Measurements from ENCODE around the gene ATG16L1. TPM values are rescaled to one million over a fixed set of nuclear protein-coding genes. Genes with fewer than 3 reads are reported as not detected.

The ATG16L1 gene
- total RNA-seq, 1 donor from 2014 or later = 27.9 TPM

DNA sequence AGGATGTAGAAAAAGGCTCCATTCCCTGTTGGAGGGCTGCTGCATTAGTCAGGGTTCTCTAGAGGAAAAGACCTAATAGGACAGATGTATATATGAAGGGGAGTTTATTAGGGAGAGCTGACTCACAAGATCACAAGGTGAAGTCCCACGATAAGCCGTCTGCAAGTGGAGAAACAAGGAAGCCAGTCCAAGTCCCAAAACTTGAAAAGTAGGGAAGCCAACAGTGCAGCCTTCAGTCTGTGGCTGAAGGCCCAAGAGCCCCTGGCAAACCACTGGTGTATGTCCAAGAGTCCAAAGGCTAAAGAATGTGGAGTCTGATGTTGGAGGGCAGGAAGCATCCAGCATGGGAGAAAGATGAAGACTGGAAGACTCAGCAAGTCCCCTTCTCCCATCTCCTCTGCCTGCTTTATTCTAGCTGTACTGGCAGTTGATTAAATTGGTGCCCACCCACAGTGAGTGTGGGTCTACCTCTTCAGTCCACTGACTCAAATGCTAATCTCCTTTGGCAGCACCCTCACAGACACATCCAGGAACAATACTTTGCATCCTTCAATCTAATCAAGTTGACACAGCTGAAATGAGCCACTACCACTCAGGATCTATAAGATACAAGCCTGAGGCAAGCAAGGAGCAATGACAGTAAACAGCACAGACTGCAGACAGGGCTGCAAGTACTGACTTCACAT lies 30.0 kb upstream of the ATG16L1 start:
- TF ChIP-seq, protein P1, sequence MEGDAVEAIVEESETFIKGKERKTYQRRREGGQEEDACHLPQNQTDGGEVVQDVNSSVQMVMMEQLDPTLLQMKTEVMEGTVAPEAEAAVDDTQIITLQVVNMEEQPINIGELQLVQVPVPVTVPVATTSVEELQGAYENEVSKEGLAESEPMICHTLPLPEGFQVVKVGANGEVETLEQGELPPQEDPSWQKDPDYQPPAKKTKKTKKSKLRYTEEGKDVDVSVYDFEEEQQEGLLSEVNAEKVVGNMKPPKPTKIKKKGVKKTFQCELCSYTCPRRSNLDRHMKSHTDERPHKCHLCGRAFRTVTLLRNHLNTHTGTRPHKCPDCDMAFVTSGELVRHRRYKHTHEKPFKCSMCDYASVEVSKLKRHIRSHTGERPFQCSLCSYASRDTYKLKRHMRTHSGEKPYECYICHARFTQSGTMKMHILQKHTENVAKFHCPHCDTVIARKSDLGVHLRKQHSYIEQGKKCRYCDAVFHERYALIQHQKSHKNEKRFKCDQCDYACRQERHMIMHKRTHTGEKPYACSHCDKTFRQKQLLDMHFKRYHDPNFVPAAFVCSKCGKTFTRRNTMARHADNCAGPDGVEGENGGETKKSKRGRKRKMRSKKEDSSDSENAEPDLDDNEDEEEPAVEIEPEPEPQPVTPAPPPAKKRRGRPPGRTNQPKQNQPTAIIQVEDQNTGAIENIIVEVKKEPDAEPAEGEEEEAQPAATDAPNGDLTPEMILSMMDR (IDR thresholded peaks at IDR 0.05; ENCODE audit: unreplicated experiment) = no peak
- H3K27me3 Mint-ChIP-seq = peaks cover 4% of the 10 kb centered on the region
- no peaks in the 10 kb centered on the region for H3K36me3 Mint-ChIP-seq (ENCODE audit: insufficient read depth)
- no peak overlapping the region for H3K27ac Mint-ChIP-seq
- peaks cover 2% of the 10 kb centered on the region for H3K4me1 Mint-ChIP-seq (ENCODE audit: low read depth)
- no peak overlapping the region for H3K4me3 Mint-ChIP-seq (ENCODE audit: low read depth)
- no peaks in the 10 kb centered on the region for H3K9me3 Mint-ChIP-seq (ENCODE audit: low read depth)
- no peak for DNase-seq (ENCODE audit: low spot score, unreplicated experiment)

DNA sequence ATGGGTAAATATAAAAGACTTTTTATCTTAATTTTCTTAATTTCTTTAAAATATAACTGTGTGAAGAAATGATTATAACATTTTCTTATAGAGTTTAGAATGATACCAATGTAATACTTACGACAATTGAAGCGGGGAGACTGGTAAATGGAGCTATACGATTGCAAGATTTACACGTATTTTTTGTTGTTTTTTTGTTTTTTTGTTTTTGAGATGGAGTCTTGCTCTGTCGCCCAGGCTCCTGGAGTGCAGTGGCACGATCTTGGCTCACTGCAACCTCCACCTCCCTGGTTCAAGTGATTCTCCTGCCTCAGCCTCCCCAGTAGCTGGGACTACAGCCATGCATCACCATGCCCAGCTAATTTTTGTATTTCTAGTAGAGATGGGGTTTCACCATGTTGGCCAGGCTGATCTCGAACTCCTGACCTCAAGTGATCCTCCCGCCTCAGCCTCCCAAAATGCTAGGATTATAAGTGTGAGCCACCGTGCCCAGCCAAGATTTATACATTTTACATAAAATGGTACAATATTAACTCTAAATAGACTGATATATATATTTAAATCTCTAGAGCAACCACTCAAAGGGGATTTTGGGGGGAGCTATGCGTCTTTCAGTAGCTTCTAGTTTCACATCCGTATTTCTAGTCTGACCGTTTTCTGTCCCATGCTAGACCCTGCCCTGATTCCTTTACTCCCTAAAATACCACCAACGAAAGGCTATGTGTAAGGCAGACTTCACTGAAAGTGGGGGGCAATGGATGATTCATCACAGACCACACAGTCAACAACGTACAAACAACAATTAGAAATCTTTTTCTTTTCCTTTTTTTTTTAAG lies 28.2 kb upstream of the ATG16L1 start:
- peaks cover 7% of the 10 kb centered on the region for H3K27me3 Mint-ChIP-seq
- no peaks in the 10 kb centered on the region for H3K36me3 Mint-ChIP-seq (ENCODE audit: insufficient read depth)

DNA sequence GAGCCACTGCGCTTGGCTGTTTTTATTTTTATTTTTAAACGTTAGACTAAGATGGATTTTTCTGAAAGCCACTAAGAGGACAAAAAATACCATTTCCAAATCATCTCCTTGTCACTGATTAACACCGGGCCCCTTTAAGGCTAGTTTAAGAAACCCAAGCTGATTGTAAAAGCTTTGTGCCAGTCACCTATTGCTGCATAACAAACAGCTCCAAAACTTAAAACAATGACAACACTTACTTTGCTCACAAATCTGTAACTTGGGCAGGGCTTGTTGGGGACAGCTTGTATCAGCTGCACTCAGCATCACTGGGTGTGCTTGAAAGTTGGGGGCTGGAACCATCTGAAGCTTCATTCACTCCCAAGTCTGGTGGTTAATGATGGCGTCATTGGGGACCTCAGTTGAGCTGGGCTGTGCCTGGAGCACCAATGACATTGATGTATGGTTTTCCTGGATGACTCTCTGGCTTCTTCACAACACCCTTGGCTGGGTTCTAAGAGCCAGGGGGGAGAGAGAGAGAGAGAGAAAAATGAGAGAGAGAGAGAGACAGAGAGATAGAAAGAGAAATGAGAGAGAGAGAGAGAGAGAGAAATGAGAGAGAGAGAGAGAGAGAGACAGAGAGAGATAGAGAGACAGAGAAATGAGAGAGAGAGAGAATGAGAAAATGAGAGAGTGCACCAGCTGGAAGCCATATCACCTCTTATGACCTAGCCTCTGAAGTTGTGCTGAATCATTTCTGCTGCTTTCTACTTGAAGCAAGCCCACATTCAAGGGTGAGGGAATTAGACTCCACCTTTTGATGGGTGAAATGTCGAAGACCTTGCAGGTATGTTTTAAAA lies 26.0 kb upstream of the ATG16L1 start:
- H3K36me3 Mint-ChIP-seq (ENCODE audit: insufficient read depth) = no peaks in the 10 kb centered on the region
- H3K4me1 Mint-ChIP-seq (ENCODE audit: low read depth) = peaks cover 2% of the 10 kb centered on the region
- no peaks in the 10 kb centered on the region for H3K9me3 Mint-ChIP-seq (ENCODE audit: low read depth)
- peaks cover 7% of the 10 kb centered on the region for H3K27me3 Mint-ChIP-seq
- TF ChIP-seq, protein P1 (IDR thresholded peaks at IDR 0.05; ENCODE audit: unreplicated experiment) = no peak
- no peak overlapping the region for H3K27ac Mint-ChIP-seq
- no peak overlapping the region for H3K4me3 Mint-ChIP-seq (ENCODE audit: low read depth)
- DNase-seq (ENCODE audit: low spot score, unreplicated experiment) = no peak

More for the DNA sequence above, 28.2 kb upstream of the ATG16L1 start:
- Mint-ChIP-seq H3K9me3 (ENCODE audit: low read depth) (no peaks in the 10 kb centered on the region), H3K4me3 (ENCODE audit: low read depth) (no peak overlapping the region), H3K27ac (no peak overlapping the region), H3K4me1 (ENCODE audit: low read depth) (peaks cover 2% of the 10 kb centered on the region)
- TF ChIP-seq, protein P1 (IDR thresholded peaks at IDR 0.05; ENCODE audit: unreplicated experiment) = no peak
- DNase-seq (ENCODE audit: low spot score, unreplicated experiment) = no peak

DNA sequence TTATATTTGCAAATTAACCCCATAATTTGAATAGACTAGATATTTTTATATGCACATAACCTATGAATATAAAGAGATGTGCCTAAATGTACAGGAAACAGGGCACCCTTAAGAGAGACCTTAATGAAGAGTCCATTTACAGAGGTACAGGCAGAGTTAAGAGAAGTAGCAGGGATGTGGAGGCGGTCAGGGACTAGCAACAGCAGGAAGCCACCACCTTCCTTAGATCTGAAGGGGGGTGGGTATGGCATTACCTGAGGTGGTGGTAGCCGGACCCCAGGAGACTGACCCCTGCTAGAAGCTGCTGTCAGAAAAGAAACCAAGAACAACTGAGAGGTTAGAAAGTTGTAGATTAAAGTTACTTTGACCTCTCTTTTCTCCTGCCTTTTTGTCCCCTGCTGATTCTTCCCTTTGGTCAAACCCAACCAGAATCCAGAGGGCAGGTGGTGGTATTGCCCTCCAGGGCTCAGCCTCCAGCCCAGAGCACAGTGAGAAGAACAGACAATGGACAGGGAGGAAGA lies 24.9 kb upstream of the ATG16L1 start:
- Mint-ChIP-seq H3K4me1 (ENCODE audit: low read depth) (peaks cover 2% of the 10 kb centered on the region), H3K27ac (no peak overlapping the region), H3K4me3 (ENCODE audit: low read depth) (no peak overlapping the region), H3K36me3 (ENCODE audit: insufficient read depth) (no peaks in the 10 kb centered on the region), H3K27me3 (peaks cover 7% of the 10 kb centered on the region), H3K9me3 (ENCODE audit: low read depth) (no peaks in the 10 kb centered on the region)
- DNase-seq (ENCODE audit: low spot score, unreplicated experiment) = no peak
- TF ChIP-seq, protein P1 (IDR thresholded peaks at IDR 0.05; ENCODE audit: unreplicated experiment) = no peak
